ENCODE results near the gene FMNL3. TPM values are rescaled to one million over a fixed set of nuclear protein-coding genes. Genes with fewer than 3 reads are reported as not detected.
"Not testable (repeated sequence)": the region's sequence is repeated elsewhere in the genome, so short reads cannot be mapped to it uniquely, and the experiment has no call there.

Gene FMNL3
- total RNA-seq, 1 donor from 2014 or later, result 84.3 TPM

GRCh38 chr12:49619286-49619685, 87.9 kb downstream of the FMNL3 start:
- CTCF ChIA-PET, result interaction anchor here (0.6 kb wide), 1 partner anchor 215 kb away, joined by 4 read pairs; no protein-coding TSS in a partner anchor
- no peak overlapping the region for H3K4me3 Mint-ChIP-seq
- POLR2A ChIA-PET, result interaction anchor here (0.7 to 1.0 kb wide), 2 partner anchors 52 to 122 kb away, joined by 4 to 6 read pairs; partner anchors contain the start of gene TMBIM6

GRCh38 chr12:49618576-49618975, 88.6 kb downstream of the FMNL3 start:
- H3K4me1 Mint-ChIP-seq, result peaks cover 21% of the 10 kb centered on the region
- no peaks in the 10 kb centered on the region for H3K9me3 Mint-ChIP-seq
- intact Hi-C loops (cut with micrococcal nuclease), result no loop called here
- peaks cover 2% of the 10 kb centered on the region for H3K27me3 Mint-ChIP-seq
- ChIA-PET CTCF (no interaction called here), POLR2A (interaction anchor here (1.0 kb wide), 1 partner anchor 123 kb away, joined by 6 read pairs; the partner anchor contains the start of gene TMBIM6)
- DNase-seq, result no peak
- no peak overlapping the region for H3K27ac Mint-ChIP-seq
- TF ChIP-seq CTCF (IDR thresholded peaks at IDR 0.05), result no peak
- H3K36me3 Mint-ChIP-seq (ENCODE audit: low read depth), result no peaks in the 10 kb centered on the region
- no peak overlapping the region for H3K4me3 Mint-ChIP-seq
- ATAC-seq (ENCODE audit: low read depth), result no peak

More at GRCh38 chr12:49619286-49619685, 87.9 kb downstream of the FMNL3 start:
- DNase-seq (no peak), ATAC-seq (ENCODE audit: low read depth) (no peak)
- H3K9me3 Mint-ChIP-seq, result no peaks in the 10 kb centered on the region
- H3K36me3 Mint-ChIP-seq (ENCODE audit: low read depth), result no peaks in the 10 kb centered on the region
- no peak for TF ChIP-seq CTCF (IDR thresholded peaks at IDR 0.05)
- no peak overlapping the region for H3K27ac Mint-ChIP-seq
- H3K4me1 Mint-ChIP-seq, result peaks cover 25% of the 10 kb centered on the region
- H3K27me3 Mint-ChIP-seq, result peaks cover 2% of the 10 kb centered on the region
- intact Hi-C loops (cut with micrococcal nuclease), result no loop called here

- intact Hi-C loops (cut with micrococcal nuclease), result no loop called here
- Mint-ChIP-seq H3K4me3 (no peak overlapping the region), H3K36me3 (ENCODE audit: low read depth) (no peaks in the 10 kb centered on the region), H3K4me1 (peaks cover 9% of the 10 kb centered on the region), H3K27me3 (peaks cover 2% of the 10 kb centered on the region), H3K9me3 (no peaks in the 10 kb centered on the region), H3K27ac (no peak overlapping the region)
- no peak for TF ChIP-seq CTCF (IDR thresholded peaks at IDR 0.05)
- DNase-seq (no peak), ATAC-seq (ENCODE audit: low read depth) (no peak)
- CTCF ChIA-PET, result no interaction called here
- POLR2A ChIA-PET, result no interaction called here
These were observed 90.5 kb downstream of the FMNL3 start for GRCh38 chr12:49616533-49617219.

GRCh38 chr12:49615725-49616124, 91.5 kb downstream of the FMNL3 start:
- Mint-ChIP-seq H3K27ac (no peak overlapping the region), H3K27me3 (peaks cover 2% of the 10 kb centered on the region), H3K4me3 (no peak overlapping the region), H3K9me3 (no peaks in the 10 kb centered on the region), H3K4me1 (no peaks in the 10 kb centered on the region), H3K36me3 (ENCODE audit: low read depth) (no peaks in the 10 kb centered on the region)
- DNase-seq (no peak), ATAC-seq (ENCODE audit: low read depth) (no peak)
- CTCF ChIA-PET, result no interaction called here
- POLR2A ChIA-PET, result interaction anchor here (0.6 kb wide), 1 partner anchor 441 kb away, joined by 4 read pairs; no protein-coding TSS in a partner anchor
- intact Hi-C loops (cut with micrococcal nuclease), result no loop called here
- no peak for TF ChIP-seq CTCF (IDR thresholded peaks at IDR 0.05)

- no peaks in the 10 kb centered on the region for H3K4me1 Mint-ChIP-seq
- no peak overlapping the region for H3K27ac Mint-ChIP-seq
- POLR2A ChIA-PET, result interaction anchor here (0.6 to 0.7 kb wide), 2 partner anchors 129 to 539 kb away, joined by 4 to 7 read pairs; no protein-coding TSS in a partner anchor
- DNase-seq, result no peak
- H3K27me3 Mint-ChIP-seq, result peaks cover 2% of the 10 kb centered on the region
- intact Hi-C loops (cut with micrococcal nuclease), result no loop called here
- H3K4me3 Mint-ChIP-seq, result no peak overlapping the region
- CTCF ChIA-PET, result no interaction called here
- H3K36me3 Mint-ChIP-seq (ENCODE audit: low read depth), result peaks cover 4% of the 10 kb centered on the region
- no peak for TF ChIP-seq CTCF (IDR thresholded peaks at IDR 0.05)
- ATAC-seq (ENCODE audit: low read depth), result no peak
- H3K9me3 Mint-ChIP-seq, result peaks cover 2% of the 10 kb centered on the region
These were observed 95.0 kb downstream of the FMNL3 start for GRCh38 chr12:49612210-49612609.

GRCh38 chr12:49610785-49611184, 96.4 kb downstream of the FMNL3 start:
- H3K4me1 Mint-ChIP-seq; H3K27ac Mint-ChIP-seq; intact Hi-C loops (cut with micrococcal nuclease); H3K27me3 Mint-ChIP-seq; DNase-seq; H3K36me3 Mint-ChIP-seq (ENCODE audit: low read depth); CTCF ChIA-PET; H3K9me3 Mint-ChIP-seq; H3K4me3 Mint-ChIP-seq; ATAC-seq (ENCODE audit: low read depth): not testable (repeated sequence)
- POLR2A ChIA-PET, result interaction anchor here (0.6 kb wide), 1 partner anchor 139 kb away, joined by 3 read pairs; no protein-coding TSS in a partner anchor

Measured in activated B cell treated with CpG ODN at 0.5 μM for 24 hours (primary cell).